ENCODE measurements around the gene BAHCC1.
"Not testable (repeated sequence)": the region's sequence is repeated elsewhere in the genome, so short reads cannot be mapped to it uniquely, and the experiment has no call there.

The BAHCC1 gene

DNA sequence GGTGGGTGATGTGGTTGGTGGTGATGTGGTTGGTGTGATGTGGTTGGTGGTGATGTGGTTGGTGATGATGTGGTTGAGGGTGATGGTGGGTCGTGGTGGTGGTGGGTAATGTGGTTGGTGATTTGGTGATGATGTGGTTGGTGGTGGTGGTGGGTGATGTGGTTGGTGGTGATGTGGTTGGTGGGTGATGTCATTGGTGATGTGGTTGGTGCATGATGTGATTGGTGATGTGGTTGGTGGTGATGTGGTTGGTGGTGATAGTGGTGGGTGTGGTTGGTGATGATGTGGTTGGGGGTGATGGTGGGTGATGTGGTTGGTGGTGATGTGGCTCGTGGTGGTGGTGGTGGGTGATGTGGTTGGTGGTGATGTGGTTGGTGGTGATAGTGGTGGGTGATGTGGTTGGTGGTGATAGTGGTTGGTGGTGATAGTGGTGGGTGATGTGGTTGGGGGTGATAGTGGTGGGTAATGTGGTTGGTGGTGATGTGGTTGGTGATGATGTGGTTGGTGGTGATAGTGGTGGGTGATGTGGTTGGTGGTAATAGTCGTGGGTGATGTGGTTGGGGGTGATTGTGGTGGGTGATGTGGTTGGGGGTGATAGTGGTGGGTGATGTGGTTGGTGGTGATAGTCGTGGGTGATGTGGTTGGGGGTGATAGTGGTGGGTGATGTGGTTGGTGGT, 30.6 kb downstream of the BAHCC1 start:
- in situ Hi-C loops (cut with MboI; ENCODE audit: low sequenced_read_pairs), result not testable (repeated sequence)

DNA sequence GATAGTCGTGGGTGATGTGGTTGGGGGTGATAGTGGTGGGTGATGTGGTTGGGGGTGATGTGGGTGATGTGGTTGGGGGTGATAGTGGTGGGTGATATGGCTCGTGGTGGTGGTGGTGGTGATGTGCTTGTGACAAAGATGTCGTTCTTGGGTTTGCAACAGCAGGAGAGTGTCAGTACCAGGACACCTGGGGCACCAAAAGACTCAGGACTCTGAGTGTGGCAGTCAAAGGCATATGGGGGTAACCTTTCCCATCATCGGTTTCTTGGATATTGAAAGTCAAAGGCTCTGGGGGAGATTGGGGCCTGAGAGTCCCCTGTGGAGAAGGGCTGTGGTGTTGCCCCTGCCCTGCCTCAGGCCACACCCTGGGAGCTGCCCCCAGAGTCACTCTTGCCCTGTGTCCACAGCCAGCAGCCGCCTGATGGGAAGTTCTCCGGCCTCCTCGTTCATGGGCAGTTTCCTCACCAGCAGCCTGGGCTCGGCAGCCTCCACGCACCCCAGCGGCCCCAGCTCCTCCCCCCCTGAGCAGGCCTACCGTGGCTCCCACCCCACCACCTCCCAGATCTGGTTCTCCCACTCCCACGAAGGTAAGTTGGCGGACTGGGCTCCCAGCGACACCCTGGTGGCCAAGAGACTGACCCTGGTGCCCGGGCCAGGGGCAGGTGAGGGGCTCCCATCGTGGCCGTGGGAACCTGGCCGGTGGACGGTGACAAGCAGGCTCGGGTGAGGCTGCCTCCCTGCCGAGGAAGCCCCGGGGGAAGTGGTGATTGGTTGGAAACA, 31.3 kb downstream of the BAHCC1 start:
- in situ Hi-C loops (cut with MboI; ENCODE audit: low sequenced_read_pairs), result no loop called here

DNA sequence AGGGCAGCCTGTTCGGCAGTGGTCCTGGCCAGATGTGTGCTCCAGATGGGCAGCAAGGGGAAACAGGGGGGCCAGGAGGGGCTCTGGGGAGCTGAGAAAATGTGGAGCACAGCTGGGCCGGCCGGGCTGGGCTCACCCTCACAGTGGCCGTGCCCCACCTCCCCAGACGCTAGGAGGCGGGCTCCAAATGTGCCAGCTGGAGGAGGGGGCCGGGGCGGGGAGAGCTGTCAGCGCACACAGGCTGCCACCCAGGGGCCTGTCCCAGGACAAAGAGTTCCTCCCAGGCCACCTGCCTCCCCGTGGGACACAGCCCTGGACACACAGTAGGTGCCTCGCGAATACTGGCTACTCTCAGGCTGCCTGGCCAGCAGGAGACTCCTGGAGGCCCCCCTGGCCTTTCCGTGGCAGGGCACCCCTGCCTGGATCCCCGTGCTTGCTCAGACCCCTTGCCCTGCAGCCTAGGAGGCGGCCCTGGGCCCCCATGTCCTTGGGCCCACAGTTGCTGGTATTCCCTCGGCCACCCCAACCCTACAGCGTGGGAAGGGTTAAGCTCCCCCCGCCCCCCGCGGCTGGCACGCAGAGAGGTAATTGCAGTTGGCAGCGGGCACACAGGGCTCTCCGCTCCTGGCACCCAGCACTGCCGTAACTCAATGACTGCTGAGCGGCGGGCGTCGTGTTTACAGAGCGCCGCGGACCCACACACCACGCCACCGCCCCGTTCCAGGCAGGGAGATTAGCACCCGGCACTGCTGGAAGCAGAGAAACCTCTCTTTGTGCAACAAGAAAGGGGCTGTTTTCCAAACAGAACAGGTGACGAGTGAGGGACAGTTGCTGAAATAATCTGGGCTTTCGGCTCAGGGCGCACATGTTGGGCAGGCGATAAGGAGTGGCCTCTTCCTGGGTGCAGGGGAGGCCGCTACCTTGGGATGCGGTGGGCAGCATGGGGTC, 32.2 kb downstream of the BAHCC1 start:
- in situ Hi-C loops (cut with MboI; ENCODE audit: low sequenced_read_pairs), result no loop called here

DNA sequence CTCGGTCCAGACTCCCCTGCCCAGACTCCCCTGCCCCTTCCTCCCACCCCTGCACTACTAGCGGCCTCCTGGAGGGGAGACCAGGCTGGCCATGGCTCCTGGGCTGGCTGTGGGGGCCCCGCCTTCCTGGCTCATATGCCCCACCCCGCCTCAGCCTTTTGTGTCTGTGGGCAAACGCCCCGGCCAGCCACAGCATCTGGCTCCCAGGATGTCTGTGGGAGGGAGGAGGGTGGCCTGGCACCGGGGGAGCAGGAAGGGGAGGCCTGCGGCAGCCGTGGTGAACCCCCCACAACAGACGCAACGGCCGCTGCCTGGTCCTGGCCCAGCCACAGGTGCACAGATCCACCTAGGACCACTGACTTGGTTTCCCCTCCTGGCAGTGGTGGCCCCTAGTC, 32.9 kb downstream of the BAHCC1 start:
- in situ Hi-C loops (cut with MboI; ENCODE audit: low sequenced_read_pairs), result no loop called here

- in situ Hi-C loops (cut with MboI; ENCODE audit: low sequenced_read_pairs), result no loop called here
Measured at GRCh38 chr17:81428516-81428915, 33.3 kb downstream of the BAHCC1 start.

DNA sequence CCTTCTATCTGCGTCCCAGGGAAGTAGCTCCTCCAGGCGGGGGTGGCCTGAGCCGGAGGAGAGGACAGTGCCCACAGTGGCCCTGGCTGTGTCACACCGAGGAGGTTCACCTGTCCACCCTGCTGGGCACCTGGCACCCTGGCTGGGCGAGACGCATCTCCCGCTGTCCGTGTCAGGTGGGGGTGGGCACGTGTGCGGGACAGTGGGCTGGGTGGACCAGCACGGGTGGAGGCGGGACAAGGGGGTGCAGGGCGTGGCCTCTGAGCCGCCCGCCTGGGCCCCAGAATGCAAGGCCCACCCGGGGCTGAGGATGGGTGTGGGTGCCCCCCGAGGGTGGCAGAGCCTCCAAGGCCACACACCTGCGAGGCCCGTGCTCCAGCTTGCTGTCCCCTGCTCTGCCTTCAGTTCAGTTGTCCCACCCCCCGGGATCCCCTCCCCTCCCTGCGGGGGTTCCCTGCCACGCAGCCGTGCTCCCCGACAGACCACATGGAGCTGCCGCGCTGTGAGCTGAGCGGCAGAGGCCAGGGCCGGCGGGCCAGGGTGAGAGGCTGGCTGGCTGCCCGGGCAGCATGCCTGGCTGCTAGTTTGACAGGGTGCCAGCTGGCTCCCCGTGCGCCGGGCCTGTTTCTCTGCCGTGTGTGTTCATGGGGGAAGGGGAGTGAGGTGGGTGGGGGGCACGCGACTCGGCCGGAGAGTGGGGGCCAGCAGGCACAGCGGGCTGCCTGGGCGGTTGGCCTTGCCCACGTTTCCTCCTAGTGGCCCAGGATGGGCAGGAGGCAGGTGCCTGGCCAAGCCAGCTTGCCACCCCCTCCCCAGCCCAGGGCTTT, 33.9 kb downstream of the BAHCC1 start:
- in situ Hi-C loops (cut with MboI; ENCODE audit: low sequenced_read_pairs), result no loop called here

- in situ Hi-C loops (cut with MboI; ENCODE audit: low sequenced_read_pairs), result no loop called here
Measured at GRCh38 chr17:81429821-81430551, 34.7 kb downstream of the BAHCC1 start.

- in situ Hi-C loops (cut with MboI; ENCODE audit: low sequenced_read_pairs), result no loop called here
Measured at GRCh38 chr17:81431545-81432482, 36.6 kb downstream of the BAHCC1 start.

GRCh38 chr17:81432941-81433340, 37.7 kb downstream of the BAHCC1 start:
- in situ Hi-C loops (cut with MboI; ENCODE audit: low sequenced_read_pairs), result no loop called here

- in situ Hi-C loops (cut with MboI; ENCODE audit: low sequenced_read_pairs), result no loop called here
Measured at GRCh38 chr17:81433656-81434055, 38.4 kb downstream of the BAHCC1 start.

DNA sequence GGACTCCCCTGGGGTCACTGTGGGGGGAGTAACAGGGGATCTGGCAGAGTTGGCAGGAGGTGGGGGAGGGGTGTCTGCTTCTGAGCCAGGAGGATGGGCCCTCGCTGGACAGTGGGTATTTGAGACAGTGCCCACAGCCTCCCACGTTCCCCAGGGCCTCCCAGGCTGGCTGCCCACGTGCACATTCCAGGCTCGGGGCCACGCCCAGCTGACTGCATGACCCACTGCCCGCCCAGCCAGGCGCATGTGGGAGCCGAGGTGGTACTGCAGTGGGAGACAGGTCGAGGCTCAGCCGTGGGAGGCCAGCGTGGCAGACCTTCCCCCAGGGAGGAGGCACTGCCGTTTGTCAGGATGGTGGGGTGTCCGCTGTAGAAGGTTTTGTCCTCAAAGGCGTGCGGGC, 38.8 kb downstream of the BAHCC1 start:
- in situ Hi-C loops (cut with MboI; ENCODE audit: low sequenced_read_pairs), result no loop called here

GRCh38 chr17:81434681-81435417, 39.6 kb downstream of the BAHCC1 start:
- in situ Hi-C loops (cut with MboI; ENCODE audit: low sequenced_read_pairs), result no loop called here

DNA sequence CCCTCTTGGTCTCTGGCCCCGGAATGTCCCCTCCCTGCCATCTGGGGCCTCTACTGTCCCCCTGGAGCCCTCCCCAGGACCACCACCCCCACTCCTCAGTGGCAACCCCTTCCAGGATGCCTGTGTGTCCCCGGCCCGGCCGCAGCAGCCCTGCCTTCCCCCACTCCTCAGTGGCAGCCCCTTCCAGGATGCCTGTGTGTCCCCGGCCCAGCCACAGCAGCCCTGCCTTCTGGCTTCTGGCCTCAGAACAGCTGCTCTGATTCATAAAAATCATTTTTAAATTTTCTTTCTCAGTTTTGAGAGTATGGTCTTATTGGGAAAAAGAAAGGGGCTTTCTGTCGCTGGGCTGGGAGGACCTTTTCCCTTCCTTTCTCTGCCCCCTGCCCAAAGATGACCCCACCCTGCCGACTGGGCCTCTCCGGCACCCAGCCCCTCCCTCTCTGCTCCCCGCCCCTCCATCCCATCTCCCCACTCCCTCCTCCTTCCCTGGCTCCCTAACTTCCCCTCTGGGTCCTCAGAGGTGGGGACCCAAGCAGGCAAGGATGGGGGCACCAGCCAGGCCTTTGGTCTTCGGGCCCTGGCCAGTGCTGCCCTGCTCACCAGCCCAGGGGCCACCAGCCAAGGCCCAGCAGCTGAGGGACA, 40.5 kb downstream of the BAHCC1 start:
- in situ Hi-C loops (cut with MboI; ENCODE audit: low sequenced_read_pairs), result no loop called here

GRCh38 chr17:81436294-81436849, 41.1 kb downstream of the BAHCC1 start:
- in situ Hi-C loops (cut with MboI; ENCODE audit: low sequenced_read_pairs), result no loop called here

DNA sequence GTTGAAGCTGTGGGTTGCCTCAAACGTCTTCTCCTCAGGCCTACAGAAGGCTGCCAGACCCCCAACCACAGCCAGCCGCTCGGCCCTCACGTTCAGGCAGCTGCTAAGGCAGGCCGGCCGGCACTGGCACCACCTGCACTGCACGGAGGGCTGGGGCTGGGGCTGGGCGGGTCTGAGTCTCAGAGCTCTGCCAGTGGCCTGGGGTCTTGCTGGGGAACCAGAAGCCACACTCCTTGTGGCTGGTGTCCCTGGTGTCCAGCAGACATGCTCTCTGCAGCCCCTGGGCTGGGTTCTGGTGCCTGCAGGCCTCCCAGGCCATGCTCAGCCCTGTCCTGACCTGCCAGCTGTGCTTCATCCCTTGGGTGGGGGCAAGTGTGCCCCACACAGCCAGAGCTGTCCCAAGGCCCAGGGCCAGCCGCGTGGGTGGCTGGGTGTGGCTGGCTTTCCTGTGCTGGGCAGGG, 42.0 kb downstream of the BAHCC1 start:
- in situ Hi-C loops (cut with MboI; ENCODE audit: low sequenced_read_pairs), result no loop called here

GRCh38 chr17:81438007-81438659, 42.9 kb downstream of the BAHCC1 start:
- in situ Hi-C loops (cut with MboI; ENCODE audit: low sequenced_read_pairs), result no loop called here

DNA sequence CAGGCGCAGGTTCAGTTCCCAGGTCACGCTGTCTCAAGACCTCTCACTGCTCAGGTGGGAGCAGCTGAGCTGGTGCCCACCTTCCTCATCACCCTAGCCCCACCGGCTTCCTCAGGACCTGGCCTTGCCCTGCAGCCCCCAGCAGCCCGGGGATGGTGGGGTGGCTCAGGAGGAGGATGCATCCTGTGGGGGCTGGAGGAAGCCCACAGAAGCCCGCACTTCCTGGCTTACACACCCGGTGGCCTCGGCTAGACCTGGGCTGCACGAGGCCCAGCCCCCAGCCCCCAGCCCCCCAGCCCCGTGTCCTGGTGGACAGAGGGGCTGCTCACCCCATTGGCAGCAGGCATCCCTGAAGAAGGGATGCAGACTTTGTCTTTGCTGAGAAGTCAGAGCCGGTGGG, 43.4 kb downstream of the BAHCC1 start:
- in situ Hi-C loops (cut with MboI; ENCODE audit: low sequenced_read_pairs), result no loop called here

All from HL-60/S4 treated with phorbol 12-myristate 13-acetate at 8.2 ng/mL for 4 days and 3 days (cell line).